GM18502 (cell line): ENCODE data around the gene CD160.

Source experiments
- ATAC-seq: cut with Tn5 transposase; IDR thresholded peaks from one replicate; pipeline ENCODE4 v1.9.1; 2021; ENCODE audit warnings: mild to moderate bottlenecking; ENCODE audit not compliant: unreplicated experiment, poor library complexity

The CD160 gene

DNA sequence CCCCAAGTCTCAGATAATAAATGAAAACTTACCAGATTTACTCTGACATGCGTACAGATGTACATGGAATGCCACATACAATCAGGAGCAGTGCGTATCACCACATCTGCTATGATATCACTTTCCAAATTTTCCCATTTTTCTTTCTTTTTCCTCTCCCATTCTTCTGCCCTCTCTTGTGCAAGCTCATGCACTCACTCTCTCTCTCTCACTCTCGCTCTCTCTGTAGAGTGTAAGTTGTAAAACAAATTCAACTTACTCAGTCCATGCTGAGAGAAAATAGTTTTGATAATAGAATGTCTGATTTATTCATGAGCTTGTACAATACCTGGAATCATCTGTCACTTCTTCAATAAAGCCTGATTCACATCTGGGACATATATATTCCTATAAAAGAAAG is 69.3 kb downstream of the CD160 start:
- no peak for ATAC-seq
